ENCODE results near the gene UQCRH. TPM values are rescaled to one million over a fixed set of nuclear protein-coding genes. Genes with fewer than 3 reads are reported as not detected.
"Not testable (repeated sequence)": the region's sequence is repeated elsewhere in the genome, so short reads cannot be mapped to it uniquely, and the experiment has no call there.

The UQCRH gene
- polyA plus RNA-seq, 1 of the 3 experiments (the other 2 are of a cell fraction): 971 TPM

DNA sequence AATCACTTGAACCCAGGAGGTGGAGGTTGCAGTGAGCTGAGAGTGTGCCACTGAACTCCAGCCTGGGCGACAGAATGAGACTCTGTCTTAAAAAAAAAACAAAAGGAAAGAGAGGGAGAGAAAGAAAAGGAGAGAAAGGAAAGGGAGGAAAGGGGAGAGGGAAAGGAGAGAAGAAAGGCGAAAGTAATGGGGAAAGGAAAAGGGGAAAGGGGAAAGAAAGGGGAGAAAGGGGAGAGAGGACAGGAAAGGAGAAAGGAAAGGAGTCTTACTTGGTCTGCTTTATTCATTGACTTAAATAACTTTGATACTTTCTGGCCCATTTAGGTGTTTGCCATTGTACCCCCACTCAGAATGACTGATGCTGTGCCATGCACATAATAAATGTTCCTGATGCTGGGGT lies 48.9 kb downstream of the UQCRH start:
- peaks cover 42 to 53% of the 10 kb centered on the region in 2 experiments for H3K36me3 ChIP-seq (replicated peaks in 1 of 2; ENCODE audit: control insufficient read depth in 1 of 2, insufficient read depth in 2 of 2, low read length in 1 of 2)

GRCh38 chr1:46355920-46356319 lies 52.4 kb downstream of the UQCRH start:
- 89% methylated on average over 5 of the region's 5 CpGs for WGBS (ENCODE audit: low lambda C conversion rate)
- H3K4me2 ChIP-seq; H3F3A ChIP-seq (replicated peaks; ENCODE audit: insufficient read depth); H3K4me1 ChIP-seq (ENCODE audit: control insufficient read depth in 1 of 2, insufficient read depth in 2 of 2, low read depth in 1 of 2, low read length in 1 of 2); H3K9ac ChIP-seq; H3K4me3 ChIP-seq (ENCODE audit: low read depth in 2 of 2, low read length in 1 of 2); H3K9me2 ChIP-seq; H3K27ac ChIP-seq (ENCODE audit: low read depth in 2 of 2, low read length in 1 of 2); H2AFZ ChIP-seq (ENCODE audit: low read depth); H3K27me3 ChIP-seq (ENCODE audit: insufficient read depth); H4K20me1 ChIP-seq (ENCODE audit: insufficient read depth); DNase-seq; H3K9me3 ChIP-seq; H3K79me2 ChIP-seq (ENCODE audit: insufficient read depth): not testable (repeated sequence)
- CTCF ChIA-PET: interaction anchor here (1.0 kb wide), 1 partner anchor 8 kb away, joined by 3 read pairs; no protein-coding TSS in a partner anchor
- POLR2A ChIA-PET: interaction anchor here (1.0 kb wide), 1 partner anchor 15 kb away, joined by 3 read pairs; the partner anchor contains the start of gene NSUN4
- H3K36me3 ChIP-seq (replicated peaks in 1 of 2; ENCODE audit: control insufficient read depth in 1 of 2, insufficient read depth in 2 of 2, low read length in 1 of 2): peaks cover 40 to 45% of the 10 kb centered on the region in 2 experiments

More for the DNA sequence above, 48.9 kb downstream of the UQCRH start:
- H3K9me3 ChIP-seq: no peaks in the 10 kb centered on the region
- H4K20me1 ChIP-seq (ENCODE audit: insufficient read depth): no peaks in the 10 kb centered on the region
- peaks cover 5% of the 10 kb centered on the region; the same call in 1 of the 2 replicates for H3K79me2 ChIP-seq (ENCODE audit: insufficient read depth)
- no peaks in the 10 kb centered on the region for H3K9me2 ChIP-seq
- H3K4me3 ChIP-seq (ENCODE audit: low read depth in 2 of 2, low read length in 1 of 2): no peak overlapping the region
- TF ChIP-seq RAD21 (IDR thresholded peaks at IDR 0.05; ENCODE audit: low read length) (no peak), TAF1 (IDR thresholded peaks at IDR 0.05; ENCODE audit: borderline replicate concordance, low read depth, low read length) (no peak), NFIC (IDR thresholded peaks at IDR 0.05; ENCODE audit: borderline replicate concordance) (no peak), GABPA (IDR thresholded peaks at IDR 0.05; ENCODE audit: low read depth) (no peak), EP300 (IDR thresholded peaks at IDR 0.05; ENCODE audit: borderline replicate concordance in 1 of 2, low read depth in 1 of 2, low read length in 1 of 2) (no peak), FOSL2 (IDR thresholded peaks at IDR 0.05; ENCODE audit: borderline replicate concordance, low read depth) (no peak), CTCF (IDR thresholded peaks at IDR 0.05) (no peak), USF1 (IDR thresholded peaks at IDR 0.05; ENCODE audit: borderline replicate concordance, low read depth) (no peak)
- TF ChIP-seq, protein P1, sequence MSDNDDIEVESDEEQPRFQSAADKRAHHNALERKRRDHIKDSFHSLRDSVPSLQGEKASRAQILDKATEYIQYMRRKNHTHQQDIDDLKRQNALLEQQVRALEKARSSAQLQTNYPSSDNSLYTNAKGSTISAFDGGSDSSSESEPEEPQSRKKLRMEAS (IDR thresholded peaks at IDR 0.05; ENCODE audit: low read depth): no peak
- TF ChIP-seq, protein P2, sequence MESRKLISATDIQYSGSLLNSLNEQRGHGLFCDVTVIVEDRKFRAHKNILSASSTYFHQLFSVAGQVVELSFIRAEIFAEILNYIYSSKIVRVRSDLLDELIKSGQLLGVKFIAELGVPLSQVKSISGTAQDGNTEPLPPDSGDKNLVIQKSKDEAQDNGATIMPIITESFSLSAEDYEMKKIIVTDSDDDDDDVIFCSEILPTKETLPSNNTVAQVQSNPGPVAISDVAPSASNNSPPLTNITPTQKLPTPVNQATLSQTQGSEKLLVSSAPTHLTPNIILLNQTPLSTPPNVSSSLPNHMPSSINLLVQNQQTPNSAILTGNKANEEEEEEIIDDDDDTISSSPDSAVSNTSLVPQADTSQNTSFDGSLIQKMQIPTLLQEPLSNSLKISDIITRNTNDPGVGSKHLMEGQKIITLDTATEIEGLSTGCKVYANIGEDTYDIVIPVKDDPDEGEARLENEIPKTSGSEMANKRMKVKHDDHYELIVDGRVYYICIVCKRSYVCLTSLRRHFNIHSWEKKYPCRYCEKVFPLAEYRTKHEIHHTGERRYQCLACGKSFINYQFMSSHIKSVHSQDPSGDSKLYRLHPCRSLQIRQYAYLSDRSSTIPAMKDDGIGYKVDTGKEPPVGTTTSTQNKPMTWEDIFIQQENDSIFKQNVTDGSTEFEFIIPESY (IDR thresholded peaks at IDR 0.05; ENCODE audit: borderline replicate concordance, low read depth): no peak
- no peak for DNase-seq
- WGBS (ENCODE audit: low lambda C conversion rate): 94% methylated on average over 2 of the region's 2 CpGs
- no peaks in the 10 kb centered on the region for H3K4me1 ChIP-seq (ENCODE audit: control insufficient read depth in 1 of 2, insufficient read depth in 2 of 2, low read depth in 1 of 2, low read length in 1 of 2)
- CTCF ChIA-PET: no interaction called here
- H3K27me3 ChIP-seq (ENCODE audit: insufficient read depth): no peaks in the 10 kb centered on the region
- no peak overlapping the region for H3K4me2 ChIP-seq
- H3K9ac ChIP-seq: no peak overlapping the region
- H2AFZ ChIP-seq (ENCODE audit: low read depth): no peak overlapping the region
- POLR2A ChIA-PET: interaction anchor here (1.4 kb wide), 1 partner anchor 9 kb away, joined by 5 read pairs; no protein-coding TSS in a partner anchor
- H3F3A ChIP-seq (replicated peaks; ENCODE audit: insufficient read depth): peaks cover 2% of the 10 kb centered on the region
- H3K27ac ChIP-seq (ENCODE audit: low read depth in 2 of 2, low read length in 1 of 2): no peak overlapping the region

Data from SK-N-SH (cell line).